HG03066 (cell line): ENCODE measurements around the gene MAMDC2.

Experiments
- ATAC-seq: cut with Tn5 transposase; IDR thresholded peaks from one replicate; pipeline ENCODE4 v1.9.1; 2021; ENCODE audit warnings: low read depth; ENCODE audit not compliant: unreplicated experiment

Gene MAMDC2

DNA sequence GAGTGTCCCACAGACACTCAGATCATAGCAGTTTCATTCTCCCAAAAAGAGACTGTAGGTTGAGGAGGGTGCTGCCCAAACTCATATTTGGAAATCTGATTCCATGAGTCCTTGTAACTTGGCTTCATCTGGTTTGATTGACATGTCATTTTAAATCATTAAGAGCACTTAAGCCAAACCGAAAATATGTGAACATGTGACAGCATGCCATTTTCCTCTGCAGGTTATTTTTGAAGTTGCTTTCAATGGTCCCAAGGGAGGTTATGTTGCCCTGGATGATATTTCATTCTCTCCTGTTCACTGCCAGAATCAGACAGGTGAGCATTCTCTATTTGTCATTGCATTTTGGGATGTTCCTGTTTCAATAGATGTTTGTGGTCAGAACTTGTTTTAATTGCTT is 87.6 kb downstream of the MAMDC2 start:
- ATAC-seq, result no peak

DNA sequence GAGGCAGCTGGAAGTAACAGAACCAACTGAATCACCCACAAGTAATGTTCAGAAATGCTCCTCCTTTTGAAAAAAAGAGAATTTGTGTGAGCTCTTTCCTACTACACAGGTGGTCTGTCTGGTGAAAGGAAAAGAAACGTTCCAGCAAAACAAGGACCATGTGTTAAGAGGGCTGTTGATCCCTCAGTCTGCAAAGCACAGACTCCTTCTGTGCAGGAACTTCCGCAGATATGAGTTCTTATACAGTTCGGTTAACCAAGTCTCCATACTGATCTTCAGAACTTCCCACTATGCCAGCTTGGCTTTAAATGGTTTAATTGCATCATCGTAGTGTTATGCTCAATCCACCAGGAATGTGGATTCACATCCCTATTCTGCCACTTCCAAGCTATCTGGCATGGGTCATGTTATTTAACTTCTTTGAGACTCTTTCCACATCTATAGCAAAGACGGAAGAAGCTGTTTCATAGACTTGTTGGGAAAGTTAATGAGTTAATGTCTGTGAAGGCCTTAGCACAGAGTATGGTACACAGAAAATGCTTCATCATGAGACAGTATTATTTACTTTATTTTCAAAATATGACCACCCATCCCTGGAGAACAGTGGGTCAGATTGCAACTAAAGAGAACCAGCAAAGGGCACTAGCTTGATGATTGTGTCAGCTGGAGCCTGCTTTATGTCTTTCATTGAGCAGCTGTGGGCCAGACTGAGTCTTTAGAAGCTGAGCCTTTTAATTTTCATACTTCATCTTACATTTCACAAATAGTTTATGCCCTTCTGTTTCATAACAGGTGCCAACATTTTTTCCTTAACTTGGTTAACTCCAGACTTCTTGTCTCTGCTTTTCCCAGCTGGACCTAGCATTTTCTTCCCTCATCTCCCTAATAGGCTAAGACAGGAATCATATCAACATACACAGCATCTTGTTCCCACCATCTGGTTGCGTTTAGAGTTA is 89.9 kb downstream of the MAMDC2 start:
- ATAC-seq, result no peak

DNA sequence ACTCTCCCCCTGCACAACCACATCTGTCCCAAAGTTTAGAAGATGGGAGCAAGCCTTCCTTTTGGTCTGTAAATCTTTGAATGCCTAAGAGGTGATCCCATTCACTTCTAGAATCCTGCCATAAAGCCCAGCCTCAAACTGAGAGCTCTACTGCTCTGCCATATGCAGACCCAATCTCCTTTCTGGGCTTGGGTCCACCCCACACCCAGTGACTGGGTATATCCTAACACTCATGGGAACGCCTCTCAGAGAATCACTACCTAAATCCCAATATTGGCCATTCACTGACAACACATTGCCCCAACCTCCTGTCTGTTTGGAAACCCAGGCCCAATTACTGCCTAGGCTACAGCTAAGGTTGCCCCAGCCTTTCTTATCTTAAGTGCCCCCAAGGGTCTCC is 90.7 kb downstream of the MAMDC2 start:
- ATAC-seq, result no peak

DNA sequence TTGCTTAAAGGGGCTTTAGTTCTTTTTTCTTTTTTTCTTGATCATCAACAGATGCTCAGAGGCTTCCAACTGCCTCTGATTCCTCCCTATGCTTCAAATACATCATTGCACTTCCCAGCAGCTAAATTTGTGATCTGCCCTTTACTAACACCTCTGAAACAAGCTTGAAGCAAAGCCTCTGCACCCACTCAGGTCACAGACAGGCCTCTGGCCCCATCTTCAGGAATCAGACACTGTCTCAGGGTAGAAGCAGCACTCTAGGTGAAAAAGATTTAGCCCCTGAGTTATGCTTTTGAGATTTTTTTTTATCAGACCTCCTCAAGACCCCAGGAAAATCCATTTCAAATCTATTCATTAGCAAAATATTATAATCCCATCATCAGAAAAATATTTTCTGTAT is 91.5 kb downstream of the MAMDC2 start:
- ATAC-seq, result no peak

DNA sequence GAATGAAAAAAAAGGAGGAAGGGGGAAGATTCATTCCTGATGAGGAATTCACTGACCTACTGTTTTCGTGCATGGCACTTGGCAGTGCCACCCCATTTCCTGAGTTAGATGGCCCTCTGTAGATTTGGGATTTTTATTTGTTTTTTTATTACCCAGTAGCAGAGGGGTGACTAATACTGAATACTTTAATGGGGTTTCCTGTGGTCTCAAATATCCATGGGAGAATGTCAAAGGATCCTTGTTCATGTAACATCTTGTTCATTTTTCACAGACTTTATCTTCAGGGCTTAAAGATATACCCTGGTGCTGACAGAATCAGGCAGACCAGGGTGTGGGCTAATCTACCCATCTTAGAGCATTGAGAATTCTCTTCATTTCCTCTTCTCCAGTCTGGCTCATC is 93.0 kb downstream of the MAMDC2 start:
- no peak for ATAC-seq

DNA sequence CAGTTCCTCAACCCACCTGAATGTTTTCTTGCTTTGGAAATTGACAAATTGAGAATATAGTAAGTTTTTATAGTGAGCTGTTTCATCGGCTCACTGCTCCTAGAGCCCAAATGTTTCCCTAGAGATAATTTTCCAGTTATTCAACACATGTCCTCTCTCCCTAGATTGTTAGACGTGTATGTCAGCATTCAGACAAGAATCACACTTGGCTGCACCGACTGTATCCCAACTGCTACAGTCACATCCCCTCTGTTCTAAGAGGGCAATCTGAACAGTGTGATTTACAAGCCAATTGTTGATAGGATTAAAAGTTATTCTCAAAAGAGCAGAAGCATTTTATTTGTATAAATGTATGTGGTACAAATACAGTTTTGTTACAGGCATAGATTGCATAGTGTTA is 93.9 kb downstream of the MAMDC2 start:
- no peak for ATAC-seq

DNA sequence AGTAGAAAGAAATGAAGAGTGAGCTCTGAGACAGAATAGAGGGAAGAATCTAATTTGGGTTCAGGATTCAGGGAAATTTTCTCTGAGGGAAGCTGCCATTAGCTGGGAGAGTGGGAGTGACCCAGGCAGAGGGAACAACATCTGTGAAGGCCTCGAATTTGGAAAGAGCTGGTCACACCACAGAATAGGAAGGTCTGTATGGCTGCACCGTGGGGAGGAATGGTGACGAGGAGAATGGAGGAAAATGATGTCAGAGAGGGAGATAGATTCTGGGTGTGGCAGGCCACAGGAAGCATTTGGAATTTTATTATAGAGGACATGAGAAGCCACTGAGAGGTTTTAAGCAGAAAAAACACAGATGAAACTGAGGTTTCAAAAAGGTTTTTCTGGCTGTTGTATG is 98.5 kb downstream of the MAMDC2 start:
- no peak for ATAC-seq

DNA sequence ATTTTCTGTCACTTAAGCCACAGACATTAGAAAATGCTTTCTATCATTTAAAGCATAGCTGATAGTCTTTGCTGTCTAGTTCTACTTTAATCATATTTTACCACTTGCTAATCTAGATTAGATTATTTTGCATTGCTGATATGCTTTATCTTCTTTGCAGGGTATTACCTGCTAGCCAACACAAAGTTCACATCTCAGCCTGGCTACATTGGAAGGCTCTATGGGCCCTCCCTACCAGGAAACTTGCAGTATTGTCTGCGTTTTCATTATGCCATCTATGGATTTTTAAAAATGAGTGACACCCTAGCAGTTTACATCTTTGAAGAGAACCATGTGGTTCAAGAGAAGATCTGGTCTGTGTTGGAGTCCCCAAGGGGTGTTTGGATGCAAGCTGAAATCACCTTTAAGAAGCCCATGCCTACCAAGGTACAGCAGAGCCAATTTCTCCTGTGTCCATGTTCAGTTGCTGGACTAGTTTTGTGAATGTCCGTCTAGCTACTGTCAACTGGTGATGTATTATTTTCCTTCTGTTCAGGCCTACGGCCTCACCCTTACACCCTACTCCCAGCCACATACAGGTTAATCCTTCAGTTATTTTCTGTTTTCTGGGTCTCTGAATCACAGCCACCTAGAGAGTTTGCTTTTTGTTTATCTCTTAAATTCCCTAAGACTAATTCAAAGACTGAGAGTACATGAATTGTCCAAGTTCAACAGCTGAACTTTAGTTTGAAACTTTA is 99.9 kb downstream of the MAMDC2 start:
- no peak for ATAC-seq

DNA sequence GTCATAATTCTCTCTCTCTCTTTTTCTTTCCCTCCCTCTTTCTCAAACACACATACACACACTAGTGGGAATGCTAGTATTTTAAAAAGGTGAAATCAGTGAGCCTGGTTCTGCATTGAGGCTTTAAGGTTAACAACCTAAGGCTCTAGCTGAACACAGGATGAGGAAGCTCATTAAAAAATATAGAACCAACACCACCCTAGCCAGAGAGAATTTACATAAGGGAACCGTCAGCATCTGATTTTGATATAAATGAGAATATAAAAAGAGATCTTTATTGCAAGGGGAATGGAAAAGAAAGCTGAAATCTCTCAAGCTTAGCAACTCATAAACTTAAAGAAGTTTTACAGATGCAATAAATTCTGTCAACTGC is 100.5 kb downstream of the MAMDC2 start:
- ATAC-seq, result no peak

DNA sequence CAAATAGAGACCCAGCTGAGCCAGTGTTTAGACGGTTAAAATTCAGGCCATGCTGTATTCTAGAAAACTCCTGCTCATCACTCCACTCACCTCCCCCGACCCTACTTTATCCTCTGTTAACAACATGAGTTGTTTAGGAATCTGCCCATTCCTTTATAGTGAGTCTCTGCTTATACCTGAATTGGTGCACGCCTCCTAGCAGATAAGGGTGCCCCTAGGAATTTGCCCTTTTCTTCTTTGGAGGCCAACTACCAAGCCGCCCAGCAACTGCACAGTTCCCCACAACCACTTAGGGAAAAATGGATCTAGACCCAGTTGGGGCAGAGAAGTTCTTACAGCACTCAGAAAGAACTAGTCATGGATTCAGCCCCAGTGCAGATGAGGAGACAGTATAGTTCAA is 102.3 kb downstream of the MAMDC2 start:
- ATAC-seq, result no peak

DNA sequence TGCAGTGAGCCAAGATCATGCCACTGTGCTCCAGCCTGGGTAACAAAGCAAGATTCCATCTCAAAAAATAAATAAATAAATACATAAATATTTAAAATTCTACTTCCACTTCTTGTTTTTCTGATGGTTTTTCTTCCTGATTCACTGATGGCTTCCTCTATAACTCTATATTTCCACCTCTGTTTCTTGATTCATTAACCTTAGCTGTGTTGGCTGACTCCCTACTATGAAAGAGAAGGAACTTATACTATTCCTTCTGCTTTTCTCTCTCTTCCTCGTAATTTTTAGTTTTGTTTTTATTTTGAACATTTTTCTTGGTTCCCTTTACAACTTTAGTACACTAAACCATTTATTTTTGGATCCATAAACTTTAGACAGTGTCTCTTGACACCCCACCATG is 103.5 kb downstream of the MAMDC2 start:
- no peak for ATAC-seq

DNA sequence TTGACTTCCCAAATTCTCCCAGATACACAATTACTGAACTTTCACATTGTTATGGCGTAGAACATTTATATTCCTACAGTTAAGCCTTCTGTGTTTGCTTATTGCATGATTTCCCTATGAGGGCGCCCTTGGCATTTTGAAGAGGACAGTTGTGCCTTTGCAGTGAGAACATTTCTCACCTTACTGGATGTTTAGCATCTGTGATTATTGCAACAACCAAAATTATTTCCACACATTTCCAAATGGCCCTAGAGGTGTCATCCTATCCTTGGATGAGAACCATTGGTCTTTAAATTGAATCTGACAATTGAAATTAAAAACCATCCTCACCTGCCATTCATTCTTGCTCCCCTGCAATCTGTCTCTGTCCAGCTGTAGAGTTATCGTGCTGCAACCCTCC is 104.0 kb downstream of the MAMDC2 start:
- ATAC-seq, result no peak

DNA sequence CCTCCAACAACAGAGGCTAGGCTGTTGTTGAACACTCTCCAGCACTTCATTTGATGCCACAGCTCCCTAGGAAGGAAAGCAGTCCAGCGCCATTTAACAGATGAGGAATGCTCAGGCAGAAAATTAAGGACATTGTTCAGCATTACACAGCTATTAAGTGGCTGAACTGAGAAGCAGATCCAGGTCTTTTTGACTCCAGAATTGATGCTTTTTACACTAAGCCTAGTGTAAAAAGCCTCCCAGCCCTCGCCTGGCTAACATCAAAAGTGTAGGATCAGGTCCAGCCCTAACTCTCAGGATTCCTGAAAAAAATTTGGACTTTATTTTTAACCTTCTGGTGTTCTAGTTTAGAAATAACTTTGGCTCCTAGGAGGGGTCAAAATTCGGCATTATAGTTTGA is 108.7 kb downstream of the MAMDC2 start:
- ATAC-seq, result no peak

DNA sequence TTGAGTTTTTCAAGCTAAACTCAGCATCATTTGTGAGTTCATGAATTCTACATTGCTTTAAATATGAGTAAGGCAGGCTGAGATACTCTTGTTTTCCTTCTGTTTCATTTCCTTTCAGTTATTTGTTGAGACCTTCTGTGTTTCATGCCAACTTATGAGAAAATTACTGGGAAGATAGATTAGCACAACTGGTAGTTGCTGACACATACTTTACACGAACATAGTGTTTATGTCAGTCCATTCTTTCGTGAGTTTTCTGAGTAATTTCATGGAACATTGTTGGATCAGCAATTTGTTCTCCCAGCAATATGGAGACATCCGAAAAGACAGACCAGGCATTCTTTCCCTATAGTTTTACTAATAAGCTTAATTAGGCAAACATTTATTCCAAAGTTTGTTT is 113.1 kb downstream of the MAMDC2 start:
- no peak for ATAC-seq

DNA sequence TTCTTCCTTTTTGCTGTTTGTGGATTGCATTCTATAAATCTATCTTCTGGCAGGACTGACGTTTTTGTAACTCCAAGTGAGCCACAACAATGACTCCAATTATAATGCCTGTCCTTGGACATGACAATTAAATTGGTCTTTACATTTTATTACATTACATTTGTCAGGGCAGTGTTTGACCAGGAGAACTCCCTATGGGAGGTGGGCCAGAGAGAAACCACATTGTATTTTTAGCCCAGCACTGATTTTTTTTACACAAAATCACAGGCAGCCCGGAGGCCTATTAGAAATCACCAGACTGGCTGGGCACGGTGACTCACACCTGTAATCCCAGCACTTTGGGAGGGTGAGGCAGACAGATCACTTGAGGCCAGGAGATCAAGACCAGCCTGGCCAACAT is 116.0 kb downstream of the MAMDC2 start:
- ATAC-seq, result no peak

DNA sequence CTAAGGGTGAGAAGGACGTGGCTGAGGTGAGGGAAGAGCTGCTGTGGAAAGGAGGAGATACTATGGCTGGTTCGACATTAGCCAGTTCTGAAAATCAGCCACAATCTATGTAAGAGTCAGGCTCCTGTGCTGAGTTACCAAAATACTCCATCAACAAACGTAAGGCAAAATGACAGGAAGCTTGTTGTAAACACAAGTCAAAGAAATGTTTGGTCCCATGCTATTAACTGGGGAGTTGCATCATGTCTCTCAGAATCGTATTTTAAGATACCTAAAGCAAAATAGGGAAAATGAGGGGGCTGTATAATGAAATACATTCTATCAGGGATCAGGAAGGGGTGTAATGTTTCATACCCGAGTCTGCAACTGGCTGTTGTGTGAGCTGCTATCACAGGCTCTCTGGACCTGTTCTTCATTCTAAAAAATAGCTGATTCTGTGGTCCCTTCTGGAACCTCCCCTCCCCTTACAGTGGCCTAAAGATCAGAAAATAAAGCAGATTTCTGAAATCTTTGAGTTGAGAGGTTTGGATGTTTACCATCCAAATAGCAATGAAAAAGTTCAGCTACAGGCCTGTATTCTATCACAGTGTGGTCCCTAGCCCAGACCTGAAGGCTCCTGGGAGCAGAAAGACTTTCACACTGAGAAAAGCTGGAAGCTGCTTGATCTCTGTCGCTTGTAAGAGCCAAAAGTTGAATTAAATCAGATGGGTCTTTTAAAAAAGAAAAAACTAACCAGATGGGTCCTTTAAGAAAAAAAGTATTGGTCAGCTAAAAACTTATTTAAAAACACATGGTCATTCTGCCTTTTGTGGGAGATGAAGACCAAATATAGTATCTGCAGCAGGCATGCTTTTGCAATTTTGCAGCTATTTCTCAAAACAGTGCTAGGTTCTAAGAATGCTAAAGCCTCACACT is 117.3 kb downstream of the MAMDC2 start:
- ATAC-seq, result no peak

DNA sequence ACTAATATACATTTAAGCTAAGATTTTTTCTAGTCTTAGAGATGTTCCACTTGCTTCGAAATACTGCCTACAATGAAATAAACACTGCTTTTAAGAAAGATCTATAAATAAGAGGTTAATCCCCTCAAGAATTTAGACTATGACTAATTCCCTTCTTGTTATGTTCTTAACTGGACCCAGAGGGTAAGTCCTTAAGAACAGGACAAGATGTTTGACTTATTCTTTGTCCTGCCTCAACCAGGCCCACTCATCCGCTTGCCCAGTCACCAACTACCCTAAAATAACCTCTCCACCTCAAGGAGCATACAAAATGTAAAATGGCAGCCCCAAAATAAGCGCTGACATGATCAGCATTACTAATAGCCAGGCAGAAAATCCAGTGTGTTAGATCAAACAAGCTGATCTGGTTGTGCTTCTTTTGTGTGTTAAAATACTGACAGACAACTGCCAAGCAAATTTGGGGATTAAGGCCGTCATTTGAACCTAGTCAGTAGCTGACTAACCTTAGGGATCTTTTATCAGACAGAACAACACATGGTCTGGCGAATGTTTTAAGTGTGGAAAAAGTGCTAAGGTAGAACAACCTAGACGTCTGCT is 121.5 kb downstream of the MAMDC2 start:
- ATAC-seq, result no peak

DNA sequence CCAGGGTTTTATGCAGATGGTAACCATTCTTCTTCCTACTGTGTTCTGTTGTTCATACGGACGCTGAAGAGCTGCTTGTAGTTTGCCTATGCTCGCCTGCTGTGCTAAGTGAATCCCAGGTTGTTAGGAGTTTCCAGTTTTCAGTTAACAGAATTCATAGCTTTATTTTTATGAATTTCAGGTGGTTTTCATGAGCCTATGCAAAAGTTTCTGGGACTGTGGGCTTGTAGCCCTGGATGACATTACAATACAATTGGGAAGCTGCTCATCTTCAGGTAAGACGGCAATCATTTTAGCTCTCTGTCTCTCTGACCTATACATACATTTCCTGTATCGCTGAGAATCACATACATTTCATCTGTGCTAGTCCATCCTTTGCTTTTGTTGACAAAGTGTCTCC is 124.9 kb downstream of the MAMDC2 start:
- no peak for ATAC-seq

DNA sequence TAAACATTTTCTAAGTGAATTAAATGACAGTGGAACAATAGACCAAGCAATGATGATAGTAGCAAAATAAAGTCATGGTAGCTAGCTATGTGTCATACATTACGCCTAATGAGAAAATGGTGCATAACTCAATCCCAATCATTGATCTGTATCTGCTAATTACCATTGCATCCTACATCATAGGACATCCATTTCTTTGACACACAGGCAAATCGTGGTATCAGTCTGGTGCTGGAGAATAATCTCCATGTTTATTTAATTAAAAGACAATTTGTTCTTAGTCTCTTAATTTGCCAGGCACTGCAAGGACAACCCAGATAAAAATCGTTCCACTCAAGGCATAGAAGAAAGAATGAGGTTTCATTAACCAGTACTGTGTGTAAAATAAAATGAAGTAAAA is 125.6 kb downstream of the MAMDC2 start:
- ATAC-seq, result no peak

DNA sequence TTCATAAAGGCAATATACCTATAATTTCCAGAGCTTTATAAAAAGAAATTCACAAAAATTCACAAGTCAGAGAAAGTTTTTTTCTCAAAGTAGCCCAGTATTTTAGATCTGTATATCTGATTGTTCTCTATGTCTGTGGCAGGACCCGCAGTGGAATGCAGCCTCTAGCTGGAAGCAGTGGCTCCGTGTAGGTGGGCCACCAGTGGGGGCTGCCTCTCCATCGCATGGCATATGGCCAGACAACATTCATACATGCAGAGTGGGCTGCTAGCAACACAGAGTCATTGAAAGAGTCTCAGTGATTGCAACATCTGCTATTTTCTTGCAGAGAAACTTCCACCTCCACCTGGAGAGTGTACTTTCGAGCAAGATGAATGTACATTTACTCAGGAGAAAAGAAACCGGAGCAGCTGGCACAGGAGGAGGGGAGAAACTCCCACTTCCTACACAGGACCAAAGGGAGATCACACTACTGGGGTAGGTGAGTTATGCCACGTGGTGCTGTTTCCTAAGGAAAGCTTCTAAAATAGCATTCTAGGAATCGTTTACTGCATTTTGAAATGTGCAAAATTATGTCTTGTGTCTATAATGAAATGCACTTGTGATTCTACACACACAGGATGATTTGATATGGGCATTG is 126.6 kb downstream of the MAMDC2 start:
- ATAC-seq, result no peak
